Activated CD4-positive, alpha-beta T cell treated with anti-CD3 and anti-CD28 coated beads, Interleukin-2, amount 50 U/mL, for 48 hours (primary cell): ENCODE data around the gene KRT72.

ENCODE experiments used
- DNase-seq, 2 experiments: peaks; one replicate each; pipeline ENCODE4 v3.0.0-alpha.2; 2020

Gene KRT72

GRCh38 chr12:52600941-52601481, at the start of gene KRT72:
Gene KRT72, minus strand, starts transcription at chr12:52601463. Its CDS starts 11 bp downstream, at chr12:52601452.
- no peak for DNase-seq

GRCh38 chr12:52650520-52651081, 49.3 kb upstream of the KRT72 start:
- no peak for DNase-seq

GRCh38 chr12:52649066-52649465, 47.8 kb upstream of the KRT72 start:
- DNase-seq: no peak

- no peak for DNase-seq
These were observed 46.8 kb upstream of the KRT72 start for GRCh38 chr12:52648012-52648550.

GRCh38 chr12:52647601-52648000, 46.3 kb upstream of the KRT72 start:
- DNase-seq: no peak

GRCh38 chr12:52646613-52647012, 45.4 kb upstream of the KRT72 start:
- no peak for DNase-seq

GRCh38 chr12:52645982-52646381, 44.7 kb upstream of the KRT72 start:
- no peak for DNase-seq

GRCh38 chr12:52645120-52645761, 44.0 kb upstream of the KRT72 start:
- DNase-seq: no peak

GRCh38 chr12:52644078-52644415, 42.8 kb upstream of the KRT72 start:
- no peak for DNase-seq

- DNase-seq: no peak
These were observed 42.2 kb upstream of the KRT72 start for GRCh38 chr12:52643233-52644077.

- DNase-seq: no peak
These were observed 40.2 kb upstream of the KRT72 start for GRCh38 chr12:52641468-52641867.

- no peak for DNase-seq
These were observed 36.0 kb upstream of the KRT72 start for GRCh38 chr12:52637299-52637698.

GRCh38 chr12:52636592-52637258, 35.5 kb upstream of the KRT72 start:
- no peak for DNase-seq

- DNase-seq: no peak
These were observed 34.9 kb upstream of the KRT72 start for GRCh38 chr12:52636189-52636588.

GRCh38 chr12:52634266-52635056, 33.2 kb upstream of the KRT72 start:
- DNase-seq: no peak

- DNase-seq: no peak
These were observed 32.1 kb upstream of the KRT72 start for GRCh38 chr12:52633383-52633782.

- no peak for DNase-seq
These were observed 31.4 kb upstream of the KRT72 start for GRCh38 chr12:52632656-52633055.

- DNase-seq: no peak
These were observed 30.6 kb upstream of the KRT72 start for GRCh38 chr12:52631676-52632459.

- no peak for DNase-seq
These were observed 30.0 kb upstream of the KRT72 start for GRCh38 chr12:52631264-52631663.

- DNase-seq: no peak
These were observed 29.4 kb upstream of the KRT72 start for GRCh38 chr12:52630599-52631200.

GRCh38 chr12:52630008-52630500, 28.8 kb upstream of the KRT72 start:
- DNase-seq: no peak
